Lung (tissue), 12 donors: ENCODE measurements around the gene YWHAB. TPM values are rescaled to one million over a fixed set of nuclear protein-coding genes. Genes with fewer than 3 reads are reported as not detected.
"Not testable (repeated sequence)": the region's sequence is repeated elsewhere in the genome, so short reads cannot be mapped to it uniquely, and the experiment has no call there.

Experiments used
- ATAC-seq: fragments of 200-7000 bp; cut with Tn5 transposase; one replicate; pipeline ENCODE4 v1.9.1; 2020; ENCODE audit warnings: moderate number of reproducible peaks; ENCODE audit not compliant: insufficient read depth, low FRiP score
- DNase-seq, 3 donors: peaks; one replicate each; pipeline ENCODE4 v3.0.0-alpha.2; 2013 to 2017
- H3K27ac ChIP-seq, 2 donors: one replicate each; pipeline ENCODE4 v1.5.1; 2013; ENCODE audit warnings: mild to moderate bottlenecking in 2 of 2, moderate library complexity in 2 of 2, control low read depth in 1 of 2, inconsistent platforms in 1 of 2, low read depth in 1 of 2, low read length in 1 of 2
- H3K27me3 ChIP-seq, 3 donors: one replicate each; pipeline ENCODE4 v1.5.1; 2013; ENCODE audit warnings: low read length in 2 of 3; ENCODE audit not compliant: control insufficient read depth in 3 of 3, insufficient read depth in 3 of 3
- H3K36me3 ChIP-seq, 4 donors: one replicate each; pipeline ENCODE4 v1.5.1; 2013; ENCODE audit warnings: low read length in 4 of 4, mild to moderate bottlenecking in 1 of 4, moderate library complexity in 1 of 4; ENCODE audit not compliant: control insufficient read depth in 4 of 4, insufficient read depth in 4 of 4
- H3K4me1 ChIP-seq, 5 donors: one replicate each; pipeline ENCODE4 v1.5.1; 2013; ENCODE audit warnings: low read length in 5 of 5, mild to moderate bottlenecking in 2 of 5, moderate library complexity in 1 of 5; ENCODE audit not compliant: control insufficient read depth in 5 of 5, insufficient read depth in 5 of 5
- H3K4me3 ChIP-seq: one replicate; pipeline ENCODE4 v1.5.1; 2013; ENCODE audit warnings: mild to moderate bottlenecking, control low read depth, moderate library complexity
- H3K9ac ChIP-seq, 2 donors: one replicate each; pipeline ENCODE4 v1.5.1; 2013; ENCODE audit warnings: low read length in 2 of 2, control low read depth in 1 of 2; ENCODE audit not compliant: insufficient read depth in 1 of 2
- H3K9me3 ChIP-seq, 4 donors: one replicate each; pipeline ENCODE4 v1.5.1; 2013; ENCODE audit warnings: low read length in 3 of 4, mild to moderate bottlenecking in 1 of 4, moderate library complexity in 1 of 4; ENCODE audit not compliant: control insufficient read depth in 4 of 4, insufficient read depth in 3 of 4
- WGBS, 2 donors: extraction: QIAGEN DNeasy Blood & Tissue Kit; methylation state at CpG; one replicate each; pipeline ENCODE4 v1.1.7; 2013; 5-methylcytosine and 5-hydroxymethylcytosine counted together
- polyA plus RNA-seq, 2 donors: library from polyadenylated mRNA; stranded (reverse); fragments of 200-250 nt; gene quantifications; one replicate each; pipeline ENCODE4 v1.2.1, GENCODE V29; 2013
- total RNA-seq, 2 donors: library from RNA; depleted of rRNA in 1 of 2; stranded (reverse); fragments of >200 nt in 1 of 2; gene quantifications; one replicate each; pipeline ENCODE4 v1.2.1, GENCODE V29; 2014 to 2021
- TF ChIP-seq, protein P1 (sequence below): IDR thresholded peaks from 2 replicates; pipeline ENCODE4 v1.5.1; 2012; ENCODE audit warnings: mild to moderate bottlenecking; ENCODE audit errors: control extremely low read depth, extremely low read depth
- donor health status: control.
- donor health status: control.
- donor health status: Bipolar disorder and iron deficiency.
- donor health status: healthy.
- donor health status: DM: yes; HTN: yes; CAD: no.

The YWHAB gene
- total and polyA plus RNA-seq, 4 donors, result 69.0 to 186 (median 125) TPM

DNA sequence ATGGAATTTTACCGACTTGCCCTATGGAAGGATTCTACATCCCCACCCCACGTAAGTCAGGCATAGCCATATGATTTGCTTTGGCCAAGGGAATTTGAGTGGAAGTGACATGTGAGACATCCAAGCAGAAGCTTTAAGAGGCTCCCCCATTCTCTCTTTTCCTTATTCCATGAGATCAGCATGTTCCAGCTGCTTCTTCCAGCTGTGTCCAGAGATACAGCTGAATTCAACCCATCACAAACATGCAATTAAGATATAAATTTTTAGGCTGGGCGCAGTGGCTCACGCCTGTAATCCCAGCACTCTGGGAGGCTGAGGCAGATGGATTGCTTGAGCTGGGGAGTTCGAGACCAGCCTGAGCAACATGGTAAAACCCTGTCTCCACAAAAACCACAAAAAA lies 16.0 kb upstream of the YWHAB start:
- Histone ChIP-seq H3K9me3 (no peaks in the 10 kb centered on the region), H3K36me3 (no peaks in the 10 kb centered on the region), H3K4me3 (no peak overlapping the region), H3K27ac (no peak overlapping the region), H3K4me1 (no peaks in the 10 kb centered on the region), H3K27me3 (peaks cover 0 to 5% (median 0%) of the 10 kb centered on the region in 3 donors), H3K9ac (no peak overlapping the region)
- WGBS, 2 donors, result 73 to 85% methylated on average over 5 of the region's 5 CpGs
- peak; percentile 37 to 57 (median 57) for DNase-seq
- no peak for ATAC-seq
- TF ChIP-seq, protein P1, sequence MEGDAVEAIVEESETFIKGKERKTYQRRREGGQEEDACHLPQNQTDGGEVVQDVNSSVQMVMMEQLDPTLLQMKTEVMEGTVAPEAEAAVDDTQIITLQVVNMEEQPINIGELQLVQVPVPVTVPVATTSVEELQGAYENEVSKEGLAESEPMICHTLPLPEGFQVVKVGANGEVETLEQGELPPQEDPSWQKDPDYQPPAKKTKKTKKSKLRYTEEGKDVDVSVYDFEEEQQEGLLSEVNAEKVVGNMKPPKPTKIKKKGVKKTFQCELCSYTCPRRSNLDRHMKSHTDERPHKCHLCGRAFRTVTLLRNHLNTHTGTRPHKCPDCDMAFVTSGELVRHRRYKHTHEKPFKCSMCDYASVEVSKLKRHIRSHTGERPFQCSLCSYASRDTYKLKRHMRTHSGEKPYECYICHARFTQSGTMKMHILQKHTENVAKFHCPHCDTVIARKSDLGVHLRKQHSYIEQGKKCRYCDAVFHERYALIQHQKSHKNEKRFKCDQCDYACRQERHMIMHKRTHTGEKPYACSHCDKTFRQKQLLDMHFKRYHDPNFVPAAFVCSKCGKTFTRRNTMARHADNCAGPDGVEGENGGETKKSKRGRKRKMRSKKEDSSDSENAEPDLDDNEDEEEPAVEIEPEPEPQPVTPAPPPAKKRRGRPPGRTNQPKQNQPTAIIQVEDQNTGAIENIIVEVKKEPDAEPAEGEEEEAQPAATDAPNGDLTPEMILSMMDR, result no peak

DNA sequence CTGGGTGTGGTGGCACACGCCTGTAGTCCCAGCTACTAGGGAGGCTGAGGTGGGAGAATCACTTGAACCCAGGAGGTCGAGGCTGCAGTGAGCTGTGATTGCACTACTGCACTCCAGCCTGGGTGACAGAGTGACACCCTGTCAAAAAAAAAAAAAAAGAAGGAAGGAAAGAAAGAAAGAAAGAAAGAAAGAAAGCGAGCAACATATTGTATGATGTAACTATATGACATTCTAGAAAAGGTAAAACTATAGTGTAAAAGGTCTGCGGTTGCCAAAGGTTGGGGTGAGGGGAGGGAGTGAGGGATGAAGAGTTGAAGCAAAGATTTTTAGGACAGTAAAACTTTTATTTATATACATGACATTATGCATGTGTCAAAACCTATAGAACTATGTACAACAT lies 3.1 kb upstream of the YWHAB start:
- 88 to 92% methylated on average over 4 of the region's 4 CpGs for WGBS, 2 donors
- DNase-seq, H3K36me3 ChIP-seq, H3K27ac ChIP-seq, ATAC-seq, H3K4me3 ChIP-seq, H3K9ac ChIP-seq, H3K27me3 ChIP-seq, H3K9me3 ChIP-seq: not testable (repeated sequence)
- H3K4me1 ChIP-seq, result peaks cover 0 to 18% (median 4%) of the 10 kb centered on the region in 5 donors

DNA sequence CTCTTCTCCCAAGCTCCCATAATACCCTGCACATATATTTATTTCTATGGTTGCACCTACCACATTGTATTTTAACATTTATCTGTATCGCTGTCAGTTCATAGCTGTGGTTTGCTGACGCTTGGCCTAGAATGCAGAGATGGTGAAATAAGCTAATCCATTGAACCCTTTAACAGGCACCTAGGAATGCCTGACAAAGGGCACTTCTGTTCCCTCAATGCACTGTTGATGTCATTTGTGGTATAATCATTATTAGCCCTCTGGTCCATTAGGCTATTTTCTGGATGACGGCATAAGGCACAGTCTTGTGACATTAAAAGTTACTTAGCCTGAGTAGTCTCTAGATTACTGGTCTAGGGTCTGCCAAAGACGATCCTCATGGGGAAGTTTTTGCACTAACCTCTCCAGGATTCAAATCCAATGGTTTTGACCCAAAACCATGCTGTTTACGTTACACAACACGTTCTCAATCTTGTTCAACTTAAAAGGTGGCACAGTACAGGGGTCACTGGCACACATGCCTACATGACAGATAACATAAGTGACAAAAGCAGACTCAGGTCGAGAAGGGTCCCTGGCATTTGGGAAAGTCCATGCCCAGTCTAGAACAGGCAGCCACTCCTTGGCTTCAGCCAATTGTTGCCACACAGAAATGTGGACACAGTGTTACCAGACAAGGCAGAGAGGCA lies 2.1 kb upstream of the YWHAB start:
- Histone ChIP-seq H3K4me1 (peaks cover 3 to 28% (median 8%) of the 10 kb centered on the region in 5 donors), H3K27me3 (no peaks in the 10 kb centered on the region), H3K9ac (no peak overlapping the region), H3K27ac (no peak overlapping the region), H3K9me3 (no peaks in the 10 kb centered on the region), H3K36me3 (no peaks in the 10 kb centered on the region), H3K4me3 (no peak overlapping the region)
- DNase-seq, result no peak
- 91 to 95% methylated on average over 7 of the region's 7 CpGs for WGBS, 2 donors
- TF ChIP-seq, protein P1, result no peak
- no peak for ATAC-seq

DNA sequence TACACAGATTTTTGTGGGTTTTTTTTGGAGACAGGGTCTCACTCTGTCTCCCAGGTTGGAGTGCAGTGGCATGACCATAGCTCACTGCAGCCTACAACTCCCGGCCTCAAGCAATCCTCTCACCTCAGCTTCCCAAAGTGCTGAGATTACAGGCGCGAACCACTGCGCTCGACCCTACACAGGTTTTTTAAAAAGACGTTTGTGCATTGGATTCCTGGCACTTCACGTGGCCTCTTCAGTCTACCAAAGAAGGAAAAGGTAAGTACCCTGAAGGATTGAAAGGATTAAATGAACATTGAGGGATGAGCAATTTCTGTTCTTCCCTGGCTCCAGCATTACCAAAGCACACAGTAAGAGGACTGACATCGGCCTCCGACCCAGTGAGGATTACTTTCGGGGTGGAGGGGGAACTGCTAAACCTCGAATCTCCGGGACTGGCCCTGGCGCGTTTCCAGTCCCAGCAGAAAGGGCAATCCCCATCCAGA lies 556 bp upstream of the YWHAB start:
- Histone ChIP-seq H3K27ac (peak overlapping the region; percentile 58 to 68), H3K4me3 (peak overlapping the region; percentile 44), H3K4me1 (peaks cover 4 to 31% (median 9%) of the 10 kb centered on the region in 5 donors), H3K27me3 (no peaks in the 10 kb centered on the region), H3K36me3 (no peaks in the 10 kb centered on the region), H3K9me3 (no peaks in the 10 kb centered on the region), H3K9ac (peak overlapping the region in 1 of 2 donors; percentile 72)
- no peak for DNase-seq
- ATAC-seq, result no peak
- WGBS, 2 donors, result 8 to 9% methylated on average over 14 of the region's 14 CpGs
- TF ChIP-seq, protein P1, result no peak
